GM18520 (cell line): ENCODE data around the gene GJB6.
"Not testable (repeated sequence)": the region's sequence is repeated elsewhere in the genome, so short reads cannot be mapped to it uniquely, and the experiment has no call there.

Source experiments
- ATAC-seq: cut with Tn5 transposase; IDR thresholded peaks from one replicate; pipeline ENCODE4 v1.9.1; 2021; ENCODE audit not compliant: unreplicated experiment

Gene GJB6

DNA sequence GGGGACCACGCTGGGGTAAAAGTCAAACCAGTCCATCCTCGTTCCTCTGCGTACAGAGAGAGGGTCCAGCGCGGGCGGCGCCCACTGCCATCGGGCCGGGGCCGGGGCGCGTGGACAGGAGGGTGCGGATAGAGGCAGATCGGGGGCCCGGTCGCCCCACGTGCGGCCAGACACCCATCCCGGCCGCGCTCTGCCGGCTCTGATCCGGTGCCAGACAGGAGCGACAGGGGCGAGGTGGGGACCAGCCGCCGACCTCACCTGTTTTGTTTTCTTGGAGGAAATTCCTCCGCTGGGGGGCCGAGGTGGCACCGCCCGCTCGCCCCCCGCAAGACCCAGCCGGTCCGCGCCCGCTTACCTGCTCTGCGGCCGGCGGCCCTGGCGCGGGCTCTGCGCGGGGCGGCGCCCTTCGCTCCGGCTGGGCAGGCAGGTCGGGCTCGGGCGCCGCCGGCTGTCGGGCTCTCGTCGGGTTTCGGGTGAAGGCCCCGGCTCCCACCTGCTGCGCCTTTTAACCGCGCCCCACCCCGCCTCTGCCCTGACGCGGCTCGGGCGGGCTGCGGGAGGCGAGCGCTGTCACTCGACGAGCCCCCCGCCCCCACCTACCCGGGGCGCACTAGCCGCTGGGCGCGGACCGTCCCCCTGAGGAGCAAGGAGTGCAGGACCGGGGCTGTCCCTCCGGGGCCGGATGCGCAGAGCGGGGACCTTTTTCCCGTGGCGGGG is at the start of gene GJB6:
Gene GJB6 (minus strand): TSS at position 481 of the 717 bp plus-strand sequence. CDS start 8,839 bp downstream, outside the sequence.
- no peak for ATAC-seq

- ATAC-seq, result not testable (repeated sequence)
Observed at GRCh38 chr13:20276901-20277300, 44.8 kb upstream of the GJB6 start.

- no peak for ATAC-seq
Observed at GRCh38 chr13:20274466-20274865, 42.3 kb upstream of the GJB6 start.

DNA sequence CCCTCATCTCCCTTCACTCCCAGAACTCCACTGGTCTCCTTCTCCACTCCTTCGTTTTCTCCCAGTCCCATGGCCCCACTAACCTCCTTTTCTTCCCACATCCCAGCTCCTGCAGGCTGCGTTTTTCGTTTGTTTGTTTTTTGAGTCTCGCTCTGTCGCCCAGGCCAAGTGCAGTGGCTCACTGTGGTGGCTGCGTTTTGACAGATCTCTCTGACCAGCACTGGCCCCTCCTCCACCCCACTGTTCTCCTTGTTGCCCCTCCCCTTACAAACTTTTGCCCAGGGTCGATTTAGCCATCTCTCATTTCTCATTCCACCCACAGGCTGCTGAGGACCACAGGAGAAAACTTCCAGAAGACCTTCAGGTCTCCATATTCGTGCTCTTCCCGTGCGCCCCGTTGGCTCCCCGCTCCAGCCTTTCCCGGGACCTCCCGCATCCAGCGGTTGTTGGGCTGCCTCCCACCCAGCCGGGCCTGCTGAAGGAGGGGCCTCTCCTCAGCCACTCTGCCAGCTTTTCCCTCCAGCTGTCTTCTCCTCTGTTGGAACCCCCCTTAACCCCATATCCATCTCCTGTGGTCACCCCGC is 40.6 kb upstream of the GJB6 start:
- ATAC-seq, result no peak

DNA sequence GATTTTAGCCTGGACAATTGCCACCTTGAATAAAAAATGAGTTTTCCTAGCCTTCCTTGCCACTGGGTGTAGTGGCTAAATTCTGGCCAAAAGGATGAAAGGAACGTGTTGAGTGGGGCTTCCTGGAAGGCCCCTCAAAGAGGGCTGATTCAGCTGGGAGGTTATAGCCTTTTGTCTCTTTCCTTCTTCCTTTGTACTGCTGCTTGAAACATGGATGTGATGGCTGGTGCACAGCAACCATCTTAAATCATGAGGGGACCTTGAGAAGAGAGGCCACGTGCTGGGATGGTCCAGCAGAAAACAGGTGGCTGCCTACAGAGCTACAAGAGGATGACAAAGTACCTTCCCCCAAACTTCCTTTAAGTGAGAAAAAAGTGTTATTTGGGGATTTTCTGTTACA is 40.0 kb upstream of the GJB6 start:
- no peak for ATAC-seq

GRCh38 chr13:20271441-20271840 is 39.3 kb upstream of the GJB6 start:
- ATAC-seq, result no peak

DNA sequence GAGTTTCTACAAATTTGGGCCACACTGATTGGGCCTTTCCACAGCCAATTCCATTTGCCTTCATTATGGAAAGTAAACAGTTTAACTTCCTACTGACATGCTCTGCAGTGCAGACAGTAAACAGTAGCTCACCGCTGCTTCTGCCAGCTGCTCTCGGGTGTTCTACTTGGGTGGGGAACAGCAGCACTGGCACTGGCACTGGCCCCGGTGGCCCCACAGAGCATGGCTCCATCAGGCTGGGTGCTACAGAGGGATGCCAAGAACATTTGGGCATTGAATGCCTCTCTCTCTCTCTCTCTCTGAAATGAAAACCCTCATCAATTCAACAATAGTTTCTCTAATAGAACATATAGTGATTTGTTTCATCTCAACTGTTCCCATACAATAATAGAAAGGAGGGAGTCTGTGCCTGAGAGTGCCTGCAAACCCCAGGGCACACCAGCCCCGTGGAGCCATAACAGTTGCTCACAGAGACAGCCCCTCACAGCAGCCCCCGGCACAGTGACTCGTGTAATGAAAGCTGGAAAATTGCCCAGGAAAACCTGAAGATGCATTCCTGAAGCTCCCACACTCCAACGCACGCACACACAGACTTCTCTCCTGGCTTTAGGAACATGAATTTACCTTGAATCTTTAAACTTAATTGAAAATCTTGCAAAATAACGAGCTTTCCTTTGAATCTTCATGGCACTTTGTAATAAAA is 38.2 kb upstream of the GJB6 start:
- ATAC-seq, result no peak

- peak; percentile 99 for ATAC-seq
Observed at GRCh38 chr13:20264271-20265018, 32.3 kb upstream of the GJB6 start.

DNA sequence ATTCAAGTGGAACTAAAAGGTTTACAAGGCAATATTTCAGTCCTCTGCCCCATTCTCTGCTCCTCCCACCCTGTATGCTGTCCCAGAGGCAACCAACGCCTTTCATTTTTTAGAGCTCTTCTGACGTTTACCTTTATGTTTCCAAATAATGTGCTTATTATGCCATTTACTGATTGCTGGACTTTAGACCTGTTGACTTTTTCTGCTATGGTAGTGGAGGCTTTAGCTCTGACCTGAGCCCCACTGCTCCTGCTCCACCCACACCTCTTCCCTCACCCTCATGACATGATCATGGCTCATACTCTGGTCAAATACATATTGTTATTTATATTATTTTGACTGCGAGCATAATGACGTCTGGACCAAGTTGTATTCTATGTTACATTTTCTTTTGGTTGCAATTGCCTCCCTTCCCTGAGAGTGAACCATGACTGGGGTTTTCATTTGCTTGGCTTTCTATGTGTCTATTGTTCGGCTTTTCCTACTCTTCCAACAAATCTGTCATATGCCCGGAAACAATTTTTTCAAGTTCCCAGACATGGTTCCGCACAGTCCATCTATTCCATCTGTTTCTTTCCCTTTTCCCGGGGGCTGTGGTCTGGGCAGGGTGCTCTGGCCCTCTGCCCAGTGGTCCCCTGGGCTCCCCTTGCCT is 31.4 kb upstream of the GJB6 start:
- no peak for ATAC-seq

- no peak for ATAC-seq
Observed at GRCh38 chr13:20258963-20259288, 26.8 kb upstream of the GJB6 start.

GRCh38 chr13:20258208-20258962 is 26.3 kb upstream of the GJB6 start:
- ATAC-seq, result no peak

GRCh38 chr13:20254076-20254475 is 22.0 kb upstream of the GJB6 start:
- no peak for ATAC-seq

DNA sequence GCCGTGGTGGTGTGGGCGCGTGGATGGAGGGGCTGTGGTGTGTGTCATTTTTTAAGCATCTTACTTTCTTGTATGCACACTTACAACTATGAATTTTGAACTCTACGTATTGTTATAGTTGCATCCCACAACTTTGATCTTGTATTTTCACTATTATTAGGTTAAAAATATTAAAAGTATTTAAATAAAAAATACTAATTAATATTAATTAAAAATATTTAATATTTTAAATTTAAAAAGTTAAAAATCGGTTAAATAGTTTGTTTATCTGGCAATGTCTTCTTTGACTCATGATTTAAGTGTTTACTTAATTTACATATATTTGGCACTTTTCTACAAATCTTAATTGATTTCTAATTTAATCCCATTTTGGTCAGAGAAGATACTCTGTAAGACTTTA is 17.8 kb upstream of the GJB6 start:
- ATAC-seq, result no peak

DNA sequence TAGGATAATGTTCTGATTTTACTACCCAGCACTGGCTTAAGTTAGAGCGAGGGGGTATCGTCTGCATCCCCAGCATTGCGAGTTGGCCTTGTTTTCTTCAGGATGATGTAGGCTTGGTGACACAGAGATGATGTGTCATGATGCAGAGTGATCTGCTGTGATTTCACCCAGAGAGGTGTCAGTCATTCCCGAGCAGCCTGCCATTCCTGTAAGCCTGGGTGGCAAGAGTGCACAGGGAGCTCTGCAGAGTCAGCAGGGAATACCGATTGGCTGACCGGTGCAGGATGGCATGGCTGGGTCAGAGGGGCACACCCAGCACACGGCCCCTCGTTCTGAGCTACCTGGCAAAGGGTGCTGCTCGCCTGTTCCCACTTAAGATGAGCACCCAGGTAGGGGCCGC is 15.8 kb upstream of the GJB6 start:
- no peak for ATAC-seq

DNA sequence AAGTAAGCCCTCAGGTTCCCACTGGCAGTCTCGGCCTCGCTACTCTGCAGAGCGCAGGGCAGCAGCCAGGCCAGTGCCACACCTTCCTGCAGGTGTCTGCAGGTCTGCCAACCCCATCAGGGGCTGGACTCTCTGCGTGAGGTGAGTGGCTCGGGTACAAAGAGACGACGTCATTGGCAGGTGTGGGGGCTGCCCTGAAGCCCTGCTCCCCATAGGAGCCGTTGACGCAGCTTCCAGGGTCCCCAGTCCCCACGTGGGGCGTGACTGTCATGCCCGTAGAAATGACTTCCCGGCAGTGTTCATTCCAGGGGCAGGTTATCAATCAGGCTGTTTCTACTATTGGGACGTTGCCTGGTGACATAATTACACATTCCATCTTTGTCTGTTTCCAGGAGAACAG is 15.3 kb upstream of the GJB6 start:
- no peak for ATAC-seq

- ATAC-seq, result no peak
Observed at GRCh38 chr13:20241593-20241992, 9.5 kb upstream of the GJB6 start.

DNA sequence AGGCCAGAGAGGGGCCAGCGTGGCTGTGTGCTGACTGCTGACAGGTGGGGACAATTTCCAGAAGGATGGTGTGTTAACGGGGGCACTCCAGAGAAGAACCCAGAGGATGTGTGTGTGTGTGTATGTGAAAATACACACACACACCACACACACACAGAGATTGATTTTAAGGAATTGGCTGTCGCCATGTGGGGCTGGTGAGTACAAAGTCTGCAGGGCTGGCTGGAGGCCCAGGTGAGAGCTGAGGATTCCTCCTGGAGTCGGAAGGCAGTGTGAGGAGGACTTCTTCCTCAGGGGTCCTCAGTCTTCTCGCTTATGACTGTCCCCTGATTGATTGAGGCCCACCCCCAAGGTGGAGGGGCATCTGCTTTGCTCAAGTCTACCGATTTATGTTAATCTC is 7.6 kb upstream of the GJB6 start:
- ATAC-seq, result no peak

DNA sequence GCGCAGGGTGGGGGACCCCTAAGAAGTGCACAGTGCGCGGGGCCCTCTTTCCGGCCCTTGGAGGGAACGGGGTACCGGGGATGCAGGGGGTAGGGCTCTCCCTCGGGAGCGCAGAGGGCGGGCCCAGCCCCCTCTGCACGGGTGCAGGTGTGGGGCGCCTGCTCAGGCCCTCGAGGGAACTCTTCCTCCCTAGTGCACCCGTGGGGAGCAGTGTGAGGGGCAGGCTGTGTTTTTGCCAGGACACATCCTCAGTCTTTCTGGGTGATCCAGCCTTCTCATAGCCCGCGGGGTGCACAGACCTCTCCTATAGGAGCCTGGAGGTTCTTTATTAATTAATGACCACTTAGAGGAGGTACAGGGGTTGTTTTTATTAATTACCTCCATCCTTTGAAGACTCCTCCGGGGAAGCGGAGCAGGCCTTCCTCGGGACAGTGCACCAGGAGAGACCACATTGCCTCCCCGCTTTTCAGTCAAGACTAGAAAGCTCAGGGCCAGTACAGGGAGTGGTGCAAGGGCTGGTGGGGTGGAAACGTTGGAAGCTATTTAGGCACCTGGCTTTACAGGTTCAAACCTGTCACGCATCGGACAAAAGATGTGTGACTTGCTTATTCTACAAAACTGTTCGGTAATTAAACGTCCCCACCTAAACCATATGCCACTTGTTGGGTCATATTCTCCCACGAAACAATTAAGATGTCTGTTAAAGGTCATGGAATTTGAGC is 598 bp upstream of the GJB6 start:
- ATAC-seq, result no peak

GRCh38 chr13:20230913-20231838 is 943 bp downstream of the GJB6 start:
- ATAC-seq, result no peak
